GM20431 (cell line): Measurements from ENCODE around the gene ARHGAP22.

Source experiments
- in situ Hi-C: fragments of 300-500 bp; cut with MseI, MboI; formaldehyde crosslinking; loops from one replicate; pipeline ENCODE4 v1.15.0; 2020; ENCODE audit warnings: low sequenced_read_pairs; ENCODE audit not compliant: unreplicated experiment

ARHGAP22 gene

DNA sequence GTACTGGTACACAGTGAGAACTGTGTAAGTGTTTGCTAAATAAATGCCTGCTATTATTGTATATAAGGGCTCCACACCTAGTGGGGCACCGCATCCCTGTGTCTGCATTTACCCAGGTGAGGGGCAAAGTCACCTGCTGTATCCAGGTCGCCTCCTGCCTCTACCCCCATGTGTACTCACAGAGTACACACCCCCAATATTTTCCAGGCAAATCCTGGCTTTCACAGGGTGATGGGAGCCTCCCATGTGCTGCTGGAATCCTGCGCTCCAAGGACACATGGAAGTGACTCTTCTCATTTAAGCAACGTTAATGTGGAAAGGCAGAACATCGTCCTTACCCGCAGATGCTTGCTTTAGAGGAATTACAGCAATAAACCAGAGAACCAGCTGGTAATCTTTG, 48.2 kb downstream of the ARHGAP22 start:
- in situ Hi-C loops: no loop called here

DNA sequence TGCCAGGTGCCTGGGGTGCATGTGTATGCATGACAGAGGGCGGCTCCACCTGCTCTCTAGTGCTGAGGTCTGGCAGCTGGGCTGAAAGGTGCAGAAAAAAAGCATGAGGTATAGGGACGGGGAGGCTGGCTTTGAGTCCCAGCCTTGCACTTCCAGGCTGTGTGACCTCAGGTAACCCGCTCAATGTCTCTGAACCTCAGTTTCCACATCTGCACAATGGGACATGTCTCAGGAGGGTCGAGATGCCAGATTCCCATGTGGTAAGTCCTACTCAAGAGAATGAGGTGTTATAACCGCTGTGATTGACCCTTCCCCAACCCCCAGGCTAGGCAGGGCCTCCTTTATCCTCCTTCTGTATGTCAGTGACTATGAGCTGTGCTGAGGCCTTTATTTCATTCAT, 48.8 kb downstream of the ARHGAP22 start:
- in situ Hi-C loops: no loop called here

DNA sequence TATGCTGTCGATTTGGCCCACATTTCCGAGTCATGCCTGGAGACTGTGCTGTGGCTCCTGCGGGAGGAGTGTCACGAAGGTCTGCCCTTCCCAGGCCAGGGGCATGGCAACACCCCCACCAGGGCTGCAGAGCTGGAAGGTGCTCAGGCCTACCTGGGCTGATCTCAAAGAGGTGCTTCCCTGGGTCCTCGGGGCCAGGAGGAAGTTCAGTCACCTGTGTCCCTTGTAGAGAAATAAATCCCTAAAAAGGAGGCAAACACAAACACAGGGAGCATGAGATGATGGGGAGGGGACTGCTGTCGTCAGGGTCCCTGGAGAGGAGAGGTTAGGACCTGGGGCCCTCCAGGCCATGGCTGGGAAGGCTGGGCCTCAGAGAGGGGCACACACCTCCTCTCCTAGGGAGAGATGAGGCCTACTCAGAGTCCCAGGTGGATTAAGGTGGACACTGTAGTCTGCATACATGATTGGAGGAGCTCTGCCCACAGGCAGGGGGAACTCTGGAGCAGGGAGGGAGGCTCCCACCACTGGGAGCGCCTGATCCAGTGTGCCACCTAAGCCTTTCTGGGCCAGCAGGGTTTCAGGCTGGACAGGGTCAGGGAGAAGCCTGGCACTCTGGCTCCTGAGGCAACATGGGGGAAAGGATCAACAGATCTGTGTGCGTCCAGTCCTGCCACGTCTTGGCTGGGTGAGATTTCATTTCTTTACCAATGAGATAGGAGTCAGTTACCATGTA, 49.4 kb downstream of the ARHGAP22 start:
- in situ Hi-C loops: no loop called here

DNA sequence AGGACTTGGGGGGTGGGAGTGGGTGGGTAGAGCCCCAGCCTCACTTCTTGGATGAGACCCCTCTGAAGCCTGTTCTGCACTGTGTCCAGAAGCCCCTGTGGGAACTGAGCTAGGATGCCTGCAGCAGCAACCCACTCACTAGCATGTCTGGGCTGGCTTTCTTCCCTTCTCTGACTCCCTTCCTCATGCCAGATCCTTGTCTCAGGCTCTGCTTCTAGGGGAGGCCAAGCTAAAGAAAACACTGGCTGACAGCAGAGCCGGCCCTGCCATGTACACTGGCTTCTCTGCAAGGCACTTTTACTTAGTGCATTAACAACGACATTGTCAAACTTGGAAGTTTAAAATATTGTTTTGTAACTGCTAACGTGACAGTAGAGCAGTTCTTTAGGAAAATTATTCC, 50.2 kb downstream of the ARHGAP22 start:
- in situ Hi-C loops: no loop called here

DNA sequence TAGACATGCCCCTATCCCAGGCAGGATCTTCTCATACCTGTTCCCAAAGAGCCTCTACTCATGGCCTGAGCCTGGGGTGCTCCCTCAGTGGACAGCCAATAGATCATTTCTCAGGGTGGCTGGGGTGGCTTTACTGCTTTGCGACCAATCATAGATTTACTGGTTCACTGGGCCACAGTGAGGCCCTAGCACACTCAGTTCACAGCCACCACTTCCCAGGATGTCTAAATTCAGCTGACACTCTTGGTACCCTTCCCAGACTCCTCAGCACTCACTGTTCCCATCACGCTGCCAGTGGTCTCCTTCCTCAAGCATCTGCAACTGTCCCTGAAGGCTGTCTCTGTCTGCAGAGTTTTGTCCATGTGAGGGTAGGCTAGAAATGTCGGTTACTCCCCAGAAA, 50.6 kb downstream of the ARHGAP22 start:
- in situ Hi-C loops: no loop called here

DNA sequence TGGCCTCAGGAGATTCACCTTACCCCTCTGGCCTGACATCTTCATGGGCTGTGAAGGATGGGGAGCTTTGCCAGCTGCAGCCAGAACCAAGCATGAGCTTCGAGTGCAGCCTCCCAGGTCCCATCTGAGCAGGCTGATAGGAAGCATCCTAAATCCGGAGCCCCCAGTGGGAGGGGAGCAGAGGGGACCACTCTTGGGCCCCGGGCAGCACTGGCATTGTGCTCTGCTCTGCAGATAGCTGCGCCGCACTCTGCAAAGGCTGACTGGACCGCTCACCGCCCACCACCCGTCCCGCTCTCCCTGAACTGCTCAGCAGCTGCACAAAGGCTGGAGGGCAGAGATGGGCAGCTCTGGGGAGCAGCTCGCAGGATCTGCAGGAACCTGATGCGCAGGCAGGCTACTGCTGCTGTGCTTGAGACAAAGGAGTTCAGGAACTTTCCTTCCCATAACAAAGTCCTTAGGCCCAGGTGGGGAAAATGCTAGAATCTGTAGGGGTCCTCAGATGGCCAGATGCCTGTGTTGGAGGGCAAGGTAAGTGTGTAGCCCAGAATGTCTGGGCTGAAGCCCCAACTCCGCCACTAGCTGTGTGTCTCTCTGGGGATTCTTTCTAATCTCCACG, 51.8 kb downstream of the ARHGAP22 start:
- in situ Hi-C loops: no loop called here

DNA sequence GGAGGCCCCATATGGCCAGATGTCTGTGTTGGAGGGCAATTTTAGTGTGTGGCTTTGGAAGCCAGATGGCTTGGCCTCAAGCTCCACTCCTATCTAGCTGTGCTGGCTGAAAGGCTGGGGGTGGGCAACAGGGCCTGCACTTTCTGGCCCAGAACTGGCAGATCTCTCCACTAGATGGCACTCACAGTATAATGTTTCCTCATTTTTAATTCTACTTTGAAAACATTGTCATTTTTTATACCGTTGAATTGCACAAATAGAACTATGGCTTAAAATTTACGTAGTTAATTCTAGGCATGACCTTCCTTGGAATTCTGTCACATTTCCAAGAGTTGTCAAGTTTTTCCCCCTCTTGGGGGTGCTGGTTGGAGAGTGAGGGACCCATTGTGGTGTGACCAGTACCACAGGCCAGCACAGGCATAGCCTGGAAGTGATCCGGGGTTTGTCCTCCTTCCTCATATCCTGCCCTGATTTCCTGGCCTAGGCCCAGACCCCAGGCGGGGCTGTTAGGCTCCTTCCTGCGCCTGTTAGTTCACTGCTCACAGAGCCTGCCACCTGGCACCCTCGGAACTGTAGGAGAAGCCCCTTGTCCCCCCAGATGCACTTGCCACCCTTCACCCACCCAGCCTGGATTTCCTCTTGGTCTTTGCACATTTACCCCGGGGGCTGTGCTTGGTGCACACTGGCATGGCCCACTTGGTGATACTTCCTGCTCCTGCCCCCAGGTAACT, 52.8 kb downstream of the ARHGAP22 start:
- in situ Hi-C loops: no loop called here

DNA sequence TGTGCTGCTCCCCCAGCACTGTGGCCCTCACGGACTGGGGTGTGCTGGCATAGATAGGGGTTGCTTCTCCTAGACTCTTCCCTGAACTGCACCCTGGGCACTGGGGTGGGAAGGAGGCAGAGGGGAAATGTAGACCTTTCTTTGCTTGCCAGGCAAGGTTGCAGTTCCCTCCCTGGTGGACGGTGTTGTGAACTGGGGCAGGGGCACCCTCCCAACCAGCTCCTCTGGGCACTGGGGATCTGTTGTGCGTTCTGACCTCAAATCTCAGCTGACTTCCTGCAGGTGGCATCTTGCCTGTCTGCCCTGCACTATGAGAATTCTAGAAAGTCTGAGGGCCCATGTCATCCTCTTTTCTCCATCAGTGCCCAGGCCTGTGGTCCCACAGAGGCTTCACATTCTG, 53.9 kb downstream of the ARHGAP22 start:
- in situ Hi-C loops: no loop called here

DNA sequence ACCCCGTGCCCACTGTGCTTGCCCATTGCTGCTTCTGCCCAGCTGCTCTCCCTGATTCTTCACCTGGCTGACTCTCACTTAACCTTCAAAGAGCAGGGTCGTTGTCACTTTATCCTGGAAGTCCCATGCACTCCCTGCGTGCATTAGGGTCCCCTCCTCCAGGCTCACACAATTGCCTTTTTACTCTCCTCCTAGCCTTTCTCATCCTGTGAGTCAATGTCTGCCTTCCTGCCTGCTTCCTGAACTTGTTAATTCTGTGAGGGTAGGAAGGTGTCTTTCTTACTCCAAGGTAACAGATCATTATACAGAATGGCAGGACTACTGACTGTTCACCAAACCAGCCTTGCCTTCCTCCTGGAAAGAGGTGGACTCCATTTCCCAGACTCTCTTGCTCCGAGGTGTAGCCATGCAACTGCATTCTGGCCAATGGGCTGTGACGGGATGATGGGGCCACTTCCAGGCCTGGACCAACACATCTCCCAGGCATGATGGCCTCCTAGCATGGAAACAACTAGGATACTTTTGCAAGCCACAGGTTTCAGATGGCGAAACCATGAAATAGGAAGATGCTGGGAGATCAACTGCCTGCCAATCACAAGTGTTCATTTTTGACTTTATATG, 54.7 kb downstream of the ARHGAP22 start:
- in situ Hi-C loops: no loop called here

DNA sequence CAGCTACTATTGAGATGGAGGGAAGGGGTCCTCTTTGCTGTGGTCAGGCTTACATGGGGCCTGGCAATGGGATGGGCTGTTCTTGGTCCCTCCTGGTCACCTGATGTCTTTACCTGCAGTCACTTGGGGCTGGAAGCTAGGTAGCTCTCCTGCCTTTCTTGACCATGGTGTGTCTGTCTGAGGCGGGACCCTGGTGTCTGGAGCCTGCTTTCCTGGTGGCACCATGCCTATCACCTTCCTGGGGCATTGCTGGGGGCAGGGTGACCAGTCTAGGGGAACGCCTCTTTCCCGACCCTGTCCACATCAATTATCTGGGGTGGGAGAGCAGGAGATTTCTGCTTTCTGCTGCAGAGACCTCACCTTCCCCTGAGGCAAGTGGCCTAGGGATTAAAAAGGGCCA, 55.6 kb downstream of the ARHGAP22 start:
- in situ Hi-C loops: loop anchor here (5.0 kb wide), 1 partner anchor 103 kb away; no protein-coding TSS in a partner anchor

DNA sequence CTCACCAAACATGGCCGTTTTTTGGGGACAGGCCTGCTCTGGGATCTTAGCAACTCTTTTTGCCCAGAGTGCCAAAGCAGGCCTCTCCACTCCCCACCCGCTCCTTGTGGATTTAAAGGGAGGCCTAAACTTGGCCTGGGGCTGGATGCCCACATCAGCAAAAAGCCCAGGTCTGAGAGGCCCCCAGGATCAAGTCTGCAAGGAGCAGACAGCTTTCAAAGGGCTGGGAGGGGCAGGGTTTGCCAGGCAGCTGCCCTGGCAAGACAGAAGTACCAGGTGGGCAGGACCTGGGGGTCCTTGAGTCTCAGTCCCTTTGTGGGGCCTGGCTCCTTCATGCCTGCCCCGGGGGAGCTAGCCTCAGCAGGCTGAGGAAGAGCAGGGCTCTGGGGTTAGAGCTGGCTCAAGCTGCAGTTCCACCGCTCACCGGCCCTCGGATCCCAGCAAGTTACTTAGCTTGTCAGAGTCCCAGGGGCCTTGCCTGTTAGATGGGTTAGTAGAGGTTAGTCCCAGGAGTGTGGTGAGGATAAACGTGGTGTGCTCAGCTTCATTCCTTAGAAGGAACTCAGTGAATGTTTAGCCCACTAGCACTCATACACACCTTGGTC, 56.2 kb downstream of the ARHGAP22 start:
- in situ Hi-C loops: loop anchor here (5.0 kb wide), 1 partner anchor 104 kb away; no protein-coding TSS in a partner anchor

DNA sequence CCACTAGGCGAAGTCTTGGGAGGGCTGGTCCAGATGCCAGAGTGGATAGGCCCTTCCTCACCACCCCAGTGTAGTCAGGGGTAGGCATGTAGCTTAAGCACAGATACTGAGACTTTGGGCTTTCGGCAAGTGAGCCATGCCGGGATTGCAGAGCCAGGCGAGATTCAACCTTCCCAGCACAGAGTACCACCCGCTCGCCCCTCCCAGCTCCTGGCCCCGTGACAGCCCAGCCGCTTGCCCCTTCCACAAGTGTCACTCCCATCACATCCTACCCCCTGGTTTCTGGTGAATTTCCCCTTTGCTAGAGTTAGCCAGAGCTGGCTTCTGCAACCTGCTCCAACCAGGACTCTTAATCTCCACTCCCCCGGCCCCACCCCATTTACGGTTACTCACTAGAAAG, 56.9 kb downstream of the ARHGAP22 start:
- in situ Hi-C loops: loop anchor here (5.0 kb wide), 1 partner anchor 104 kb away; no protein-coding TSS in a partner anchor

DNA sequence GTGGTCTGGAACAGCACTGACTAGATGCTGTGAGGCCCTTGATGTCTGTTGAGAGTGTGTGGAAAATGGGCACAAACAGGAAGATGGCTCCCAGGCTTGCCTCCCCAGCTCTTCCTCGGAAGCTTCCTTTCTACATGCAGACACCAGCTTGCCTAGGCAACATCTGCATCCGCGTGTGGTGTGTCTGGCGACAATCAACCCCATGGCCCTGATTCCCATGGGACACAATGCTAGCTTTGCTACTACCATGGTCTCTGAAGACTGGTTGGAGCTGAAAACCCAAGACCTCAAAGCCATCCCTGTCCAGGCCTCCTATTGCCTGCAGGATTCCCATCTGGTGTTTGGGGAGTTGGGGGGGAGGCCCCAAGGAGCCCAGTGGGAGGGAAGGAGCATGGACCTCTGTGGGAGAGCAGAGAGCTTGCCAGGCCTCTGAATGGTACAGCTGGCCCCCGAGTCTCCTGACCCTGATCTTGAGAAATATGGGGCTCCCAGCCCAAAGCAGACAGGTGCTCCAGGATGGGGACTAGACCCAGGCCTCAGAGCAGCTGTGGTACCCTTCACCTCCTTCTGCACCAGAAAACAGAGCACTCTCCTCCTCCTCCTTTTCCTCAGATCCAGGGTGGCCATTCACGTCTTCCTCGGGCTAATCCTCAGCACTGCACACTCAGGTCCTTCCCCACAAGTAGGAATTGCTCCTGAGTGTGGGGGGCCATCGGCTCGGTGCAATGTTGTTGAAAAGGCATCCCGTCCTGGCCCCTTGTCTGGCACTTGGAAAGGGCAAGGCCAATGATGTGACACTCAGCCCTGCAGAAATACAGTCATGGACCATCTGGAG, 57.6 kb downstream of the ARHGAP22 start:
- in situ Hi-C loops: loop anchor here (5.0 kb wide), 1 partner anchor 105 kb away; no protein-coding TSS in a partner anchor

DNA sequence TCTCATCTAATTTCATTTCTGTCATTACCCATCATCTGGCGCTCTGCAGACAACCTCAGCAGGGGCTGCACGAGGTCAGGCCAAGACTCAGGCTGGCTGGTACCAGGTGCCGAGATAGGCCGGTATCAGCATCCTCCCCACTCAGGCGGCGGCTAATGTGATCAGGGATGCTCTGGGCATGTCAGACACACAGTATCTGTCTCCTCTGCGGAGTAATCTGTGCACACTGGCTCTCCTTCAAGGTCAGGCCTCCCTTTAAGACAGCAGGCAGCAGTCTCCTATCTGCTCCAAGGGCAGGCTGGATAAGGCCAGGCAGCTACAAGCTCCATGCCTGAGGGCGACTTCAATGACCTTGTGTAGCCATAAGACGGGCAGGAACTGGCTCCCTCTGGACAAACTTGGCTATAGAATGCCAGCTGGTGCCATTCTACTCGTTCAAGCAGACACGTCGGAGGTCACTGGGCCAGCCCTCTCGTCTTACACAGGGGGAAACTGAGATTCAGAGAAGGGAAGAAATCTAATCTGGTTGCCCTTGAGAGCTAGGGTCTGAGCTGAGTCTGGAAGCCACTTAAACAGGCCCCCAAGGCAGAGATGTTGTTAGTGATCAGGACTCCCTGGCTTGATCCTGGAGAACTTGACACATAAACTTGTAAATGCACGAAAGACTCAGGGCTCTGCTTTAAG, 59.3 kb downstream of the ARHGAP22 start:
- in situ Hi-C loops: loop anchor here (5.0 kb wide), 1 partner anchor 107 kb away; no protein-coding TSS in a partner anchor

DNA sequence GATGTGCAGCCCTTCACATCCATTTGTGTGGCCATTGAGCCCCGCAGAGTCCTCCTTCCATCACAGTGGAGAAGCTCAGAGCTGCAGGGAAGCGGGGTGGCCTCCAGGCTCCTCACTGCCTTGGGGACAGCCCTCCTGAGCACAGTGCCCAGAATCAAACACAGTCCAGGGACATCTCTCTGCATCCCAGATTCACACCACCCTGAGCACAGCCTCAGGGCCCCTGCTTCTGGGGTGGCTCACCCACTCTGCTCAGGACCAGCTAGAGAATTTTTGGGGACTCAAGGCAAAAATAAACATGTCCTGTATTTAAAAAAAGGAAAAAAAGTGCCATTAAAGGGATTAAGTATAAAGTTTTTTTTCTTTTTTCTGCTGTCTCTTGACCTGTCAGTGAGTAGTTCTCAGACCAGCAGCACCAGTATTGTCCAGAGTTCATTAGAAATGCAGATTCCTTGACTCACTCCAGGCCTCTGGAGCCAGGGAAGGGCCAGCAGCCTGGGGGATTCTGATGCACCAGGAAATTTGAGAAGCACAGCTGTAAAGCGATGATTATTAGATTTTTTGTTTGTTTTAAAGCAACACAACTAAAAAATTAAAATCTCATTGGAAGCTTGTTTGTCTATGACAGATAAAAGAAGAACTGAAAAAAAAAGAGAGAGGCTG, 61.6 kb downstream of the ARHGAP22 start:
- in situ Hi-C loops: no loop called here

DNA sequence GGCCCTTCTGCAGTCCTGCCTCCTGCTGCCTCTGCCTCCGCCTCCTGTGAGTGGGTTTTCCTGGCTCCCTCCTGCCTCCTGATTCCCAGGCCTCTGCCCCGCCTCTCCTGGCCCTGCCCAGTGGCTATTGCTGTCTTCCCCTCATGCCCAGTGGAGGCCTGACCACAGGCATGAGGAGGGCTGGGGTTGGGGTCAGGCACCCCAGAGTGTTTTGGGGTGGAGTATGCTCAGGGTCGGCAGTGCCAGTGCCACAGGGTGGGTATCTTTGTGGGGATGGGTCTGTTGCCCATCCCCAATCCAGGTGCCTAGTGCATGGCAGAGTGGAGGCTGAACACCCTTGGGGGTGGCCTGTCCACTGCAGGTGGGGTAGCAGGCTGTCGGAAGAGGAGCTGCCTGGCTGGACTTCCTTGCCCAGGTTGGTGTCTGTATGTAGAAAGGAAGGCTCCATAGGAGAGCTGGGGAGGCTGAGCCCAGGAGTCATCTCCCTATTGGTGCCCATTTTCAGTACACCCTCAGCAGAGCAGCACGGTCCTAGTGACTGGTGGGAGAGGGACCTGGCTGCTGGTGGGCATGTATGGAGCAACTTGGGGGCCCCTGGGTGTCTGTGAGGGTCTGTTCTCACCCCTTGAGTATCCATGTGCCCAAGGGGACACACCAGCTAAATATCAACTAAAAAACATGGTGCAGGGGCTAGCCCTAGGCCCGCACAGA, 62.2 kb downstream of the ARHGAP22 start:
- in situ Hi-C loops: no loop called here

DNA sequence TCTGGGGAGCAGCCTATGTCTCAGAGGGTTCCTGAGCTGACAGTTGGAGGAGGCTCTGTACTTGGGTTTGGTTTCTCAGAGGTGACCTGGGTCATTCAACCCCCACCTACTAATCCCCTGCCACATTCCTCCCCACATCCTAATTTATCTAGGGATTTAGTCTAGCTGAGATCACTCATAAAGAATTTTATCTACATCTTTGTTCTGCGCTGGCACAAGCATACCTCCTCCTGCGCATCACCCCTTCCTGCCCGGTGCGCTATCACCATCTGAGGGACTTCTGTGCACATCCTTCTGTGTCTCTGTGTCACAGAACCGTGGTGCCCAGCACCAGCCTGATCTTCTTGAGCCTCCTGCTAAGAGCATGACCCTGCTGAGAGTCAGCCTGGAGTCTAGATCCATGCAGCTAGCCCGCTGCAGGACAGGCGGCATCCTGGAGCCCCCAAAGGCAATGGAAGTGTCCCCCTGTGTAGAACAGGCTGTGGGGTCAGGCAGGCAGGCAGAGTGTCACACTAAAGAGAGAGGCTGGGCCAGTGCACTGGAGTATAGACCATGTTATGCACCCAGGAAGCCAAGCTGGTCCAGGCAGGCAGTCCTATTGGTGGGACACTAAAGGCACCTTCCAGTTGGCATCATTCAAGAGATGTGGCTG, 63.6 kb downstream of the ARHGAP22 start:
- in situ Hi-C loops: no loop called here
